IMR-90 (cell line): ENCODE data around the gene ALAD. TPM values are rescaled to one million over a fixed set of nuclear protein-coding genes. Genes with fewer than 3 reads are reported as not detected.

ENCODE experiments used
- ATAC-seq: fragments of 200-7000 bp; cut with Tn5 transposase; 2 replicates; pipeline ENCODE4 v1.9.1; 2020; ENCODE audit warnings: low read depth, mild to moderate bottlenecking, moderate library complexity
- BruUV-seq: library from RNA; stranded (reverse); fragments of 400-500 nt; replicated peaks from 2 replicates; lab custom pipeline; 2021; lab: Mats Ljungman, UMichigan
- CTCF ChIA-PET: fragments of 300-600 bp; formaldehyde crosslinking; extraction: SDS; loops from one replicate; lab custom pipeline; 2021; ENCODE audit warnings: antibody characterized with exemption; lab: Yijun Ruan, JAX
- POLR2A ChIA-PET: fragments of 300-600 bp; sonication (Branson Sonifier 250); formaldehyde crosslinking; loops from one replicate; lab custom pipeline; 2022; ENCODE audit warnings: antibody characterized with exemption; ENCODE audit not compliant: unreplicated experiment; lab: Charles Lee
- DNase-seq: peaks from one replicate; pipeline ENCODE4 v3.0.0; 2013
- H2AFZ ChIP-seq: replicated peaks from 2 replicates; pipeline ENCODE3; 2013; ENCODE audit warnings: low read length, mild to moderate bottlenecking; ENCODE audit not compliant: poor library complexity
- H2AK5ac ChIP-seq: 2 replicates; pipeline ENCODE4 v1.6.1; 2013; ENCODE audit warnings: low read depth, low read length, inconsistent platforms
- H2AK9ac ChIP-seq: replicated peaks from 2 replicates; pipeline ENCODE3; 2013; ENCODE audit warnings: mild to moderate bottlenecking, low read depth, low read length, moderate library complexity; ENCODE audit not compliant: poor library complexity
- H2BK120ac ChIP-seq: 2 replicates; pipeline ENCODE4 v1.6.1; 2013; ENCODE audit warnings: low read depth, low read length, inconsistent platforms
- H2BK15ac ChIP-seq: 3 replicates; pipeline ENCODE4 v1.6.1; 2013; ENCODE audit warnings: low read depth, low read length, inconsistent platforms
- H2BK20ac ChIP-seq: 2 replicates; pipeline ENCODE4 v1.6.1; 2013; ENCODE audit warnings: low read depth, mild to moderate bottlenecking, inconsistent platforms, low read length, moderate library complexity
- H2BK5ac ChIP-seq: 2 replicates; pipeline ENCODE4 v1.6.1; 2013; ENCODE audit warnings: mild to moderate bottlenecking, low read depth, low read length, inconsistent platforms; ENCODE audit not compliant: poor library complexity, severe bottlenecking
- H3K14ac ChIP-seq: replicated peaks from 2 replicates; pipeline ENCODE4 v1.6.1; 2013; ENCODE audit warnings: low read depth, low read length, inconsistent platforms
- H3K18ac ChIP-seq: 2 replicates; pipeline ENCODE4 v1.6.1; 2013; ENCODE audit warnings: low read depth, low read length, control low read depth
- H3K23ac ChIP-seq: 2 replicates; pipeline ENCODE4 v1.6.1; 2013; ENCODE audit warnings: low read depth, low read length, inconsistent platforms
- H3K27ac ChIP-seq: 2 replicates; pipeline ENCODE4 v1.5.1; 2013; ENCODE audit warnings: mild to moderate bottlenecking, control low read depth, low read length; ENCODE audit not compliant: insufficient read depth
- H3K27me3 ChIP-seq: 2 replicates; pipeline ENCODE4 v1.6.1; 2013; ENCODE audit warnings: low read length; ENCODE audit not compliant: control insufficient read depth, insufficient read depth
- H3K36me3 ChIP-seq: 2 replicates; pipeline ENCODE4 v1.6.1; 2013; ENCODE audit warnings: low read length, mixed read lengths; ENCODE audit not compliant: control insufficient read depth, insufficient read depth
- H3K4ac ChIP-seq: 2 replicates; pipeline ENCODE4 v1.6.1; 2013; ENCODE audit warnings: low read depth, low read length, inconsistent platforms
- H3K4me1 ChIP-seq: 2 replicates; pipeline ENCODE4 v1.6.1; 2013; ENCODE audit warnings: low read length, mixed read lengths; ENCODE audit not compliant: control insufficient read depth, insufficient read depth
- H3K4me2 ChIP-seq: 2 replicates; pipeline ENCODE4 v1.6.1; 2013; ENCODE audit warnings: low read depth, mild to moderate bottlenecking, control low read depth, low read length, moderate library complexity
- H3K4me3 ChIP-seq: 2 replicates; pipeline ENCODE4 v1.5.1; 2013; ENCODE audit warnings: low read depth, mild to moderate bottlenecking, control low read depth, low read length, moderate library complexity; ENCODE audit not compliant: insufficient read depth
- H3K56ac ChIP-seq: 2 replicates; pipeline ENCODE4 v1.6.1; 2013; ENCODE audit warnings: low read length, inconsistent platforms; ENCODE audit not compliant: insufficient read depth; ENCODE audit errors: extremely low read depth
- H3K79me1 ChIP-seq, 2 experiments: 2 replicates each; pipeline ENCODE4 v1.6.1; 2013; ENCODE audit warnings: low read length in 2 of 2, inconsistent platforms in 1 of 2, low read depth in 1 of 2
- H3K9ac ChIP-seq: 2 replicates; pipeline ENCODE4 v1.6.1; 2013; ENCODE audit warnings: low read depth, low read length, control low read depth
- H3K9me1 ChIP-seq: 2 replicates; pipeline ENCODE4 v1.6.1; 2013; ENCODE audit warnings: low read length, inconsistent platforms; ENCODE audit not compliant: insufficient read depth
- H3K9me3 ChIP-seq: 2 replicates; pipeline ENCODE4 v1.6.1; 2013; ENCODE audit warnings: low read length; ENCODE audit not compliant: control insufficient read depth, insufficient read depth
- H4K20me1 ChIP-seq: 2 replicates; pipeline ENCODE4 v1.6.1; 2013; ENCODE audit warnings: low read length, inconsistent platforms; ENCODE audit not compliant: insufficient read depth
- H4K5ac ChIP-seq: 2 replicates; pipeline ENCODE4 v1.6.1; 2013; ENCODE audit warnings: mild to moderate bottlenecking, low read depth, low read length, control low read depth
- H4K8ac ChIP-seq, 2 experiments: 2 replicates each; pipeline ENCODE4 v1.6.1; 2013; ENCODE audit warnings: low read depth in 2 of 2, low read length in 2 of 2, control low read depth in 1 of 2, inconsistent platforms in 1 of 2
- H4K91ac ChIP-seq: 2 replicates; pipeline ENCODE4 v1.6.1; 2013; ENCODE audit warnings: low read depth, low read length, inconsistent platforms; ENCODE audit not compliant: insufficient read depth
- BHLHE40 ChIP-seq: fragments of 150-350 bp; IDR thresholded peaks from 2 replicates; pipeline ENCODE4 v1.6.1; 2016; ENCODE audit warnings: mild to moderate bottlenecking, low read depth, low read length
- MAZ ChIP-seq: IDR thresholded peaks from 2 replicates; pipeline ENCODE4 v1.6.1; 2012; ENCODE audit warnings: low read depth, mild to moderate bottlenecking, low read length, improper control_type of control experiment, moderate library complexity, borderline replicate concordance
- MXI1 ChIP-seq: IDR thresholded peaks from 2 replicates; pipeline ENCODE4 v1.6.1; 2012; ENCODE audit warnings: low read depth, mild to moderate bottlenecking, low read length, moderate library complexity, borderline replicate concordance
- NFE2L2 ChIP-seq: fragments of 150-350 bp; IDR thresholded peaks from 2 replicates; pipeline ENCODE4 v1.6.1; 2016; ENCODE audit warnings: low read depth, mild to moderate bottlenecking, low read length
- SMC3 ChIP-seq: fragments of 150-350 bp; IDR thresholded peaks from 2 replicates; pipeline ENCODE4 v1.6.1; 2016; ENCODE audit warnings: low read depth, mild to moderate bottlenecking, antibody characterized with exemption, low read length, moderate library complexity
- WGBS, 2 experiments: methylation state at CpG; one replicate each; pipeline versions ENCODE4 v1.1.5 to v1.1.7; 2013; ENCODE audit warnings: missing lambda C conversion rate in 2 of 2; ENCODE audit not compliant: insufficient read length in 1 of 2; ENCODE audit errors: extremely low coverage in 2 of 2; 5-methylcytosine and 5-hydroxymethylcytosine counted together
- dilution Hi-C: fragments of 300-500 bp; cut with HindIII; formaldehyde crosslinking; loops from one replicate; pipeline ENCODE4 v1.14.3; 2018; ENCODE audit warnings: low sequenced_read_pairs; ENCODE audit not compliant: unreplicated experiment
- in situ Hi-C: fragments of 300-500 bp; cut with MboI; formaldehyde crosslinking; loops from 3 replicates; pipeline ENCODE4 v1.14.3; 2019; ENCODE audit warnings: low sequenced_read_pairs, inconsistent platforms, mixed read lengths
- intact Hi-C: fragments of 100-400 bp; cut with micrococcal nuclease; formaldehyde crosslinking; loops from 2 replicates; pipeline ENCODE4 v1.10.0; 2022
- polyA plus RNA-seq, 3 experiments: library from polyadenylated mRNA; depleted of rRNA; stranded (reverse); fragments of >200 nt; gene quantifications; 2 replicates each; pipeline ENCODE4 v1.2.3, GENCODE V29; 2012; ENCODE audit warnings: low replicate concordance in 1 of 3
- total RNA-seq: library from RNA; depleted of rRNA; stranded (reverse); fragments of >200 nt; gene quantifications from 2 replicates; pipeline ENCODE4 v1.2.3, GENCODE V29; 2012
- TF ChIP-seq, protein P1 (sequence below): fragments of 150-350 bp; IDR thresholded peaks from 2 replicates; pipeline ENCODE4 v1.6.1; 2017; ENCODE audit warnings: mild to moderate bottlenecking, antibody characterized with exemption, low read length, low read depth

Gene ALAD
- total and polyA plus RNA-seq, 2 of the 4 experiments (the other 2 are of a cell fraction), result 11.1 to 15.6 TPM

DNA sequence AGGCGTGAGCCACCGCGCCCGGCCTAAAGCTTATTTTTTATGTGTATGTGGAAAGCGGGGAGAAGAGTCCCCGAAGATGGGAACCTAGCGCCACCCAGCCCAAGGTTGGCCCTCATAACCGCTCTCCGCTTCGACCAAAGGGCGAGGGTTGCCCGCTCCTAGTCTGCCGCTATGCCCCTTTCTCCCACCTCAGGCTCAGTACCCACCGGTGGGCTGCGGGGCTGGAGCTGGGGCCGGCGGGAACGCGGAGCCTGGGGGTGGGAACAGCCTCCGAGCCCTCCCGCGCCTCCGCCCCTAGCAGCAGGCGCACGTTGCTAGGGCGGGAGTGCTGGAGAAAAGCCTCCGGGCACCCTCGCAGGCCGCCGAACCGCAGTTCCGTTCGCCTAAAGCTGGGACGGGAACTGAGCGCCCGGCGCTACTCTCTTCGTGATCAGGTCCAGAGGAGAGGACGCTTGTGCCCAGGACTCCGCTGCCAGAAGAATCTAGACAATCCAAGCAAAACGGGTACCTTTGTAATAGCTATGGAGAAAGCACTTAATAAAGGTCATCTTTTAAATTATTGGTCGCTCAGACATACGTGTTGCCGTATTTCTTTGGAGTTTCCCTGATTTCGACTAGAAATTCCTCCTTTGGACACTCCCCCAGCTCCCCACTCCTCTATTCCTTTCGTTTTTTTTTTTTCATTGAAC is 60.9 kb downstream of the ALAD start, which contains the start of gene WDR31:
TSS of gene WDR31 (minus strand) at position 265 of the 689 bp plus-strand sequence. CDS start 8,253 bp downstream, outside the sequence.
- peak within 1 kb of the TSS; percentile 96 for H2AFZ ChIP-seq
- peak within 1 kb of the TSS; percentile 76 for H3K23ac ChIP-seq
- CTCF ChIA-PET, result interaction anchor here (0.6 to 1.0 kb wide), 2 partner anchors 22 to 29 kb away, joined by 3 to 6 read pairs; no protein-coding TSS in a partner anchor
- peak within 1 kb of the TSS; percentile 41; the same call in 1 of the 2 replicates for H3K27ac ChIP-seq
- H2BK15ac ChIP-seq, result no peak within 1 kb of the TSS
- H3K4ac ChIP-seq, result peak within 1 kb of the TSS; percentile 63
- intact Hi-C loops (no loop called here), in situ Hi-C loops (no loop called here), dilution Hi-C loops (no loop called here)
- peak within 1 kb of the TSS; percentile 78 for H2AK9ac ChIP-seq
- no peak within 1 kb of the TSS for H2BK20ac ChIP-seq
- H4K91ac ChIP-seq, result no peak within 1 kb of the TSS; the same call in 1 of the 2 replicates
- peak within 1 kb of the TSS; percentile 8; the same call in 1 of the 2 replicates for H3K18ac ChIP-seq
- BruUV-seq, result no TSS peak
- no peaks in the 10 kb centered on the region for H3K9me3 ChIP-seq
- no peaks in the 10 kb centered on the region for H4K20me1 ChIP-seq
- peak within 1 kb of the TSS; percentile 27; the same call in 1 of the 2 replicates for H2BK120ac ChIP-seq
- DNase-seq (peak; percentile 86), ATAC-seq (peak; percentile 99)
- H3K9me1 ChIP-seq, result peaks cover 10% of the 10 kb centered on the region
- no peaks in the 10 kb centered on the region for H3K4me1 ChIP-seq
- no peak within 1 kb of the TSS for H2AK5ac ChIP-seq
- H2BK5ac ChIP-seq, result no peak within 1 kb of the TSS
- peak within 1 kb of the TSS; percentile 75 for H3K56ac ChIP-seq
- TF ChIP-seq MXI1, result peak; percentile 71; the same call in 1 of the 2 replicates
- no peak for TF ChIP-seq SMC3
- TF ChIP-seq MAZ, result peak; percentile 76
- TF ChIP-seq BHLHE40, result 0 out of 2 replicates have a peak, but pooled peaks have one; percentile 19
- TF ChIP-seq, protein P1, sequence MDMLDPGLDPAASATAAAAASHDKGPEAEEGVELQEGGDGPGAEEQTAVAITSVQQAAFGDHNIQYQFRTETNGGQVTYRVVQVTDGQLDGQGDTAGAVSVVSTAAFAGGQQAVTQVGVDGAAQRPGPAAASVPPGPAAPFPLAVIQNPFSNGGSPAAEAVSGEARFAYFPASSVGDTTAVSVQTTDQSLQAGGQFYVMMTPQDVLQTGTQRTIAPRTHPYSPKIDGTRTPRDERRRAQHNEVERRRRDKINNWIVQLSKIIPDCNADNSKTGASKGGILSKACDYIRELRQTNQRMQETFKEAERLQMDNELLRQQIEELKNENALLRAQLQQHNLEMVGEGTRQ, result peak; percentile 11; the same call in 1 of the 2 replicates
- TF ChIP-seq NFE2L2, result no peak
- peak within 1 kb of the TSS; percentile 78 for H3K14ac ChIP-seq
- H3K79me1 ChIP-seq, result peaks cover 0 to 4% of the 10 kb centered on the region in 2 experiments; a peak in 1 of 4 replicates
- H3K27me3 ChIP-seq, result no peaks in the 10 kb centered on the region
- WGBS, 2 experiments, result 0% methylated on average over 8 of the region's 46 CpGs; no CpG with 5 or more reads in 1 of the 2 experiments
- peak within 1 kb of the TSS; percentile 85 for H3K4me3 ChIP-seq
- H4K5ac ChIP-seq, result peak within 1 kb of the TSS; percentile 27
- H3K9ac ChIP-seq, result peak within 1 kb of the TSS; percentile 55; the same call in 1 of the 2 replicates
- H3K4me2 ChIP-seq, result peak within 1 kb of the TSS; percentile 82
- POLR2A ChIA-PET, result no interaction called here
- H4K8ac ChIP-seq, result peak within 1 kb of the TSS; percentile 80 to 87
- no peaks in the 10 kb centered on the region for H3K36me3 ChIP-seq
